ENCODE measurements around the gene TMEM53.

DNA sequence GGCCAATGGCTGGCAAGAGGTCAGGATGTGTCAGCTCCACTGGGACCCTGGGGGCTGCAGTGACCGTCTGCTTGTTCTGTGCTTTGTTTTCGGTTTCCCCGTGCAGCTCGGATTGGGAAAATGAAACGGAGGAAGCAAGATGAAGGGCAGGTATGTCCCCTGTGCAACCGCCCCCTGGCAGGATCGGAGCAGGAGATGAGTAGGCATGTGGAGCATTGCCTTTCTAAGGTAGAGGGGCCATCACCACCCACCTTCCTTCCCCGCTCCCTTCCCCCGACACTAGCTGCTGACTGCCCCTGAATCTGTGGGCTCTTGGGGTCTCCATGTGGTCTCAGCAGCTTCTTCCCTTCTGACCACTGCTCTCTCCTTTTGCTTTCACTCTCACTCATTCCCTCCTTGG is 38.8 kb downstream of the TMEM53 start:
- TF ChIP-seq, protein P1, sequence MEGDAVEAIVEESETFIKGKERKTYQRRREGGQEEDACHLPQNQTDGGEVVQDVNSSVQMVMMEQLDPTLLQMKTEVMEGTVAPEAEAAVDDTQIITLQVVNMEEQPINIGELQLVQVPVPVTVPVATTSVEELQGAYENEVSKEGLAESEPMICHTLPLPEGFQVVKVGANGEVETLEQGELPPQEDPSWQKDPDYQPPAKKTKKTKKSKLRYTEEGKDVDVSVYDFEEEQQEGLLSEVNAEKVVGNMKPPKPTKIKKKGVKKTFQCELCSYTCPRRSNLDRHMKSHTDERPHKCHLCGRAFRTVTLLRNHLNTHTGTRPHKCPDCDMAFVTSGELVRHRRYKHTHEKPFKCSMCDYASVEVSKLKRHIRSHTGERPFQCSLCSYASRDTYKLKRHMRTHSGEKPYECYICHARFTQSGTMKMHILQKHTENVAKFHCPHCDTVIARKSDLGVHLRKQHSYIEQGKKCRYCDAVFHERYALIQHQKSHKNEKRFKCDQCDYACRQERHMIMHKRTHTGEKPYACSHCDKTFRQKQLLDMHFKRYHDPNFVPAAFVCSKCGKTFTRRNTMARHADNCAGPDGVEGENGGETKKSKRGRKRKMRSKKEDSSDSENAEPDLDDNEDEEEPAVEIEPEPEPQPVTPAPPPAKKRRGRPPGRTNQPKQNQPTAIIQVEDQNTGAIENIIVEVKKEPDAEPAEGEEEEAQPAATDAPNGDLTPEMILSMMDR (IDR thresholded peaks at IDR 0.05): no peak
- TF ChIP-seq EP300 (IDR thresholded peaks at IDR 0.05): no peak
- no peak for TF ChIP-seq POLR2A (IDR thresholded peaks at IDR 0.05)

Measured in ovary (tissue), 3 donors.